LNCAP (cell line): ENCODE results near the gene HDAC4.

Experiments
- TF ChIP-seq, protein P1 (sequence below): fragments of 450-650 bp; IDR thresholded peaks from 2 replicates; pipeline ENCODE4 v1.5.1; 2017; ENCODE audit warnings: mild to moderate bottlenecking

HDAC4 gene

DNA sequence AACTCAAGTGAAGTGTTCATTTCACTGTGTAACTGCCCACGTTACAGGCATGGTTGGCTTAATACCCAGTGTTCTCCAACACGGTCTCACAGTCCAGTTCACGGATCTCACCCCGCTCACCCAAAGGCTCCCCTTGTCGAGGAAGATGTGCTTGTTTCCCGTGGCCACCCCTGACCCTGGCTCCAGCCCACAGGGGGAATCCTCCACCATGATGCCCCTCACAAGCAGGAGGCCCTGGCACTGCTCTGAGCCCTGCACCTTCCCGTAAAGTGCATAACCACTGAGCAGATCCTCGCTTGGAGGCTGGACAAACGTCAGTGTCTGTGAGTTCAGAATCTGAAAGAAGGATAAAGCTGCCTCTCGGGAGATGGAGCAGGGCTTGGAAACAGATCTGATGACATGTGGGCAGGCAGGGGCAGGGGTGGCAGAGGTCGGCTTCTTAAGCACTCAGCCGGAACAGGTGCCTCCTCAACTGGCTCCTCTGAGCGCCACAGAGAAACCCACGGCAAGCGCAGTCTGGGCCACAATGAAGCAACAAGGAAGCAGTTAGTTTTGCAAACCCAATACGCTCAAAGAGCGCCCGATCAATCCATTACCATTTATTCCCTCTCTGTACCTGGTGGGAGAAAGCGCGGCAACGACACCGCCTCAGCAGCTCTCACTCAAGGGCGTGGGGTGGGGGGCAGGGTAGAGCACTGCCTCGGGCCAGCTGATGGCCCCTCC lies 17.6 kb downstream of the HDAC4 start:
- TF ChIP-seq, protein P1, sequence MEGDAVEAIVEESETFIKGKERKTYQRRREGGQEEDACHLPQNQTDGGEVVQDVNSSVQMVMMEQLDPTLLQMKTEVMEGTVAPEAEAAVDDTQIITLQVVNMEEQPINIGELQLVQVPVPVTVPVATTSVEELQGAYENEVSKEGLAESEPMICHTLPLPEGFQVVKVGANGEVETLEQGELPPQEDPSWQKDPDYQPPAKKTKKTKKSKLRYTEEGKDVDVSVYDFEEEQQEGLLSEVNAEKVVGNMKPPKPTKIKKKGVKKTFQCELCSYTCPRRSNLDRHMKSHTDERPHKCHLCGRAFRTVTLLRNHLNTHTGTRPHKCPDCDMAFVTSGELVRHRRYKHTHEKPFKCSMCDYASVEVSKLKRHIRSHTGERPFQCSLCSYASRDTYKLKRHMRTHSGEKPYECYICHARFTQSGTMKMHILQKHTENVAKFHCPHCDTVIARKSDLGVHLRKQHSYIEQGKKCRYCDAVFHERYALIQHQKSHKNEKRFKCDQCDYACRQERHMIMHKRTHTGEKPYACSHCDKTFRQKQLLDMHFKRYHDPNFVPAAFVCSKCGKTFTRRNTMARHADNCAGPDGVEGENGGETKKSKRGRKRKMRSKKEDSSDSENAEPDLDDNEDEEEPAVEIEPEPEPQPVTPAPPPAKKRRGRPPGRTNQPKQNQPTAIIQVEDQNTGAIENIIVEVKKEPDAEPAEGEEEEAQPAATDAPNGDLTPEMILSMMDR: no peak

DNA sequence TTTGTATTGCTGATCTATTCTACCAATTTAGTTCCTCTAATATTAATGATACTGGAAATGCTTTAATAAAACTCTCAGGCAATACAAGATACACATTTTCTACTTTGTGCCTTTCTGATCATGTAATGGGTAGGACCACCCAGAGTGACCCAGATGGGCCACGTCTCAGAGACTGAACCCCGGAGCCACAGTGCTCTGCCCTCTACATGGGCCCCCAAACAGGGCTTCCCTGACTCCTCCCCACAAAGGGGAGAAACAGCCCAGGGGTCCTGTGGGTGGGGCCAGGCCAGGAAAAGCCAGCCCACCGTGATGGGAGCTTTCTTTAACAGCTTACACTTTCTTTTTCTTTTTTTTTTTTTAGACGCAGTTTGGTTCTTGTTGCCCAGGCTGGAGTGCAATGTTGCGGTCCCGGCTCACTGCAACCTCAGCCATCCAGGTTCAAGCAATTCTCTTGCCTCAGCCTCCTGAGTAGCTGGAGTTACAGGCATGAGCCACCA lies 18.4 kb downstream of the HDAC4 start:
- TF ChIP-seq, protein P1: no peak

DNA sequence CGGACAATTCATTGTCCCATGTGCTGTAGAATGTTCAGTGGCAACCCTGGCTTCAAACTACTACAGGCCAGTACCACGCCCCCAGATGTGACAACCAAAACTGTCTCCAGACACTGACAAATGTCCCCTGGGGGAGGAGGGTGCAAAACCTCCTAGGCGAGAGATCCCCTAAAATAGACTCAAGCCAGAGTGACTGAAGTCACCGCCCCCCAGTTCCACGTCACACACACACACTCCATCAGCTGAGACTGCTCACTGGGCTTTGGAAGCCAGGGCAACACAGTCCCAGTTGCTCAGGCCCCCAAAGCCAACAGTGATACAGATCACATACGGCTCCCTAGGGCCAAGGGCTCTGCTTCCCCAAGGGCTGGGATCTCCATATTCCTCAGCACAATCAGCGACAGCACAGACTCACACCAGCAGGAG lies 19.1 kb downstream of the HDAC4 start:
- TF ChIP-seq, protein P1: no peak

DNA sequence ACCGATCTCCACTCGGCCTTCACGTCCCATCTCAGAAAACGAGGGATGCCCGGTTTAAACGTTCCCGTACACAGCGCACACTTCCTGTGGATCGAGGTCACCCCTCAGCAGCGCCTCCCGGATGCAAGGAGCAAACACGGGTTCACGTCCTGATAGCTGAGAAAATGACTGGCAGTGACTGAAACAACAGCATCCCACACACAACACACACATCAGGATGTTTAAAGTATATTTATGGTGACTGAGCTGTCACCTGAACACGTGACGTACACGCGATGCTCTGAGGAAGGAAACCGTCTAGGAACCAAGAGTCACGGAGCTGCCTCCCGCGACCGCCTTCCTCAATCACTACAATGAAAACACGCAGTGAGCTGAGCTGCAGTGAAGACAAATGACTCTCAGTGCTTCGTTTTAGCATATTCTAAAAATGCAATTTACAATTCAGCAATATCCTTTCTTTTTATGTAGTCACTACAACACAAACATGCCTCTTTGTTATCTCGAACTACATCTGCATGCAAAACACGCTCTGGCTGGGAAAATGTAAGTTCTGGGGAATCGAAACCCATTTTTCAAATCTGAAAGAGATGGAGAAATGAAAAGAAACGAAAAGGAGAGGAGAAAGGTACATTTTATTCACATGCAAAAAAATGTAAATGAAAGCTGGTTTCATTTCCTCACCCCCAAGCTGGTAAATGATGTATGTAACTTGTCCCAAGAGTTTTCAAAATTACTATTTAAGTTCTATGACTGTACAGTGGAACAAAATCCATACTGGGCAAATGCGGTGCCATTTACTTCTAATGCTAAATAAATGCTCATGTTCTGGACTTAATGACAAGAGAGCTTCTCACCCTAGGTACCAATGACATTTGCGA lies 19.8 kb downstream of the HDAC4 start:
- TF ChIP-seq, protein P1: no peak

DNA sequence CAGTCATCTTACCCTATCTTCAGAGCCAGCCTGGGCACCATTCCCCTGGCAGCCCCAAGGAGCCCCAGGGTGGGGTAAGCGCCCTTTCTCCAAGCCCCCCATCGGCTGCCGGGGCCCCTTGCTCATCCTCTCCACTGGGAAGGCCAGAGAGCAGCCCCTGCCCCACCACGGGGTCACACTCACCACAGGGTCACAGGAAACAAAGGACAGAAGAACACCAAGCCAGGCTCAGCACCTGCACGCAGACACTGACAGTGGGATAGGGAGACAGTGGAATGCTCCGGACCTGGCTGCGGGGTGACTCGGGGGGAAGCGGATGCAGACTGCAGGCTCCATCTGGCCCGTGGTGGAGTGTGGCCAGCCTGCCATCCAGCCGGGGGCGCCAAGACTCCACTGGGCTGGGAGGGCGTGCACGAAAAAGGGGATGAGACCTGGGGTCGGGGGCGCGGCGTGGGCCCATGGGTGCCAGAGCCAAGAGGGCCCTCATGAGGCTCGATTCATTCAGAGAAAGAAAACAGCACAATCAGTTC lies 21.1 kb downstream of the HDAC4 start:
- TF ChIP-seq, protein P1: no peak

DNA sequence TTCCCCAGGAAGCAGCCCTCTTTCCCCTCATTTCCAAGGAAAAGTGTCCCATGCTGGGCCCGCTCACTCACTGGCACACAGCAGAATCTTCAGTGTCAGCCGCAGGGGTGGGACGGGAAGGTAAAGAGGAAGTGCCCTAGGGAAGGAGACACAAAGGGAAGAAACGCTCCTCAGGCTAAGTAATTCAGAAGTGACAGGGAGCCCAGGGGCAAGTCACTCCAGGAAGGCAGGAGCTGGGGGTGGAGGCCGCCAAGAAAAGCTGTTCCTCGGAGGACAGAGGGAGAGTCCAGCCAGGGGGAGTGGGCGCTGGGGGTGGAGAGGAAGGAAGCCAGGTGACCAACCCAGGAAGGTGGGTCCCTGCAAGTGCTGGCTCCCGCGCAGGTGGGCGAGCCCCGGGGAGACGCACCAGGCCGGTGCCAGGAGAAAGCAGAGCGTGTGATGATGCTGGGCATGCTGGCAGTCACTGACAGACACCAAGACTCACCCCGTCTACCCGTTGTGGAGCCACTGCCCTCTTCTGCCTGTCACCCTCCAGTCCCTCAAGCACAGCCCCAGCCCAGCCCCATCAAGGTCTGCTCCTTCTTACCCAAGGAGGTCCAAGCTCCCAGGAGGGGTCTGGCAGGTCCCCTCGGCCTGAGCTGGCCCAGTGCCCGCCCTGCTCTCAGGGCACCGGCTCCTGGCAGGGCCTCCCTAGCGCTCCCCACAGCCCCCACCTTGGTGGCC lies 21.7 kb downstream of the HDAC4 start:
- TF ChIP-seq, protein P1: no peak
